Duodenal mucosa (tissue), 2 donors: ENCODE results near the gene APPBP2.
"Not testable (repeated sequence)": the region's sequence is repeated elsewhere in the genome, so short reads cannot be mapped to it uniquely, and the experiment has no call there.

ENCODE experiments used
- H3K27ac ChIP-seq: one replicate; pipeline ENCODE4 v1.7.0; 2013; ENCODE audit warnings: low read depth, low read length
- H3K27me3 ChIP-seq, 2 donors: one replicate each; pipeline ENCODE4 v1.7.0; 2013; ENCODE audit warnings: low read length in 2 of 2, control low read depth in 1 of 2; ENCODE audit not compliant: insufficient read depth in 2 of 2, control insufficient read depth in 1 of 2
- H3K36me3 ChIP-seq, 2 donors: one replicate each; pipeline ENCODE4 v1.7.0; 2013; ENCODE audit warnings: low read length in 2 of 2, control low read depth in 1 of 2; ENCODE audit not compliant: insufficient read depth in 2 of 2, control insufficient read depth in 1 of 2
- H3K4me1 ChIP-seq, 2 donors: one replicate each; pipeline ENCODE4 v1.7.0; 2013; ENCODE audit warnings: low read length in 2 of 2, control low read depth in 1 of 2; ENCODE audit not compliant: insufficient read depth in 2 of 2, control insufficient read depth in 1 of 2
- H3K4me3 ChIP-seq, 2 donors: one replicate each; pipeline ENCODE4 v1.7.0; 2013; ENCODE audit warnings: low read length in 2 of 2, low read depth in 1 of 2
- H3K9ac ChIP-seq, 2 donors: one replicate each; pipeline ENCODE4 v1.7.0; 2013; ENCODE audit warnings: low read length in 2 of 2, low read depth in 1 of 2
- H3K9me3 ChIP-seq, 2 donors: one replicate each; pipeline ENCODE4 v1.7.0; 2013; ENCODE audit warnings: low read length in 2 of 2, control low read depth in 1 of 2; ENCODE audit not compliant: control insufficient read depth in 1 of 2

The APPBP2 gene

DNA sequence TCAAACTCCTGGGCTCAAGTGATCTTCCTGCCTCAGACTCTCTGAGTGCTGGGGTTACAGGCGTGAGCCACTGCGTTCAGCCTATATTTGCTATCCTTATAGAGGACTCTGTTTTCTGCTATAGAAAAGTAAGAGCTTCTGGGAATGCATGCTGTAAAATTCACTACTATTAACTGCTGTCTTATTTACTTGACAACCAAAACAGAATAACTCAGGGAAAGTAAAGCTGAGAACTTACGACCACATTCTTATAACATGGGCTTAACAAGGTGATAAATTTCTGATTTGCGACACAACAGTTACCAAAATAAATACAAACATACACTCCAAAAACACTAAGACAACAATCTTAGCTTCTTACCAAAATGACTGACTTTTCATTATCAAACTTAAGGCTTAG, 23.9 kb downstream of the APPBP2 start:
- no peak overlapping the region for H3K27ac ChIP-seq
- H3K4me3 ChIP-seq, result no peak overlapping the region
- no peaks in the 10 kb centered on the region for H3K4me1 ChIP-seq
- no peaks in the 10 kb centered on the region for H3K9me3 ChIP-seq
- no peaks in the 10 kb centered on the region for H3K27me3 ChIP-seq
- peaks cover 7 to 24% of the 10 kb centered on the region in 2 donors for H3K36me3 ChIP-seq
- H3K9ac ChIP-seq, result no peak overlapping the region

DNA sequence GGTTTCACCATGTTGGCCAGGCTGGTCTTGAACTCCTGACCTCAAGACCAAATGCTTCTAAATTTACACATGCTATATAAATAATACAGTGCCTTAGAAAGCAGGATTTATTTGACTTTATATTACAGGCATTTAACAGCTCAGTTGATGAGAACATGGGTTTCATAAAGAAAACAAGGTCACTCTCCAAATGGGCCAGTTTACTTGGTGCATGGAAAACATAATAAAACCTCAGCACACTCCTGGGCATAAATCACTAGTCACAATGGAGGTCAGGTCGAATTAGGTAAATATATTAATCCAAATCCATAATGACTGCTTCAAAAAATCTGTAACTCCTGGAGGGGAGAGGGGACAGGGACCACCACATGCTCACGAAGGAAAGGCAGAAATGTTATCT, 24.5 kb downstream of the APPBP2 start:
- Histone ChIP-seq H3K9me3 (no peaks in the 10 kb centered on the region), H3K4me3 (no peak overlapping the region), H3K4me1 (no peaks in the 10 kb centered on the region), H3K27me3 (no peaks in the 10 kb centered on the region), H3K27ac (no peak overlapping the region), H3K9ac (no peak overlapping the region), H3K36me3 (peaks cover 7 to 24% of the 10 kb centered on the region in 2 donors)

DNA sequence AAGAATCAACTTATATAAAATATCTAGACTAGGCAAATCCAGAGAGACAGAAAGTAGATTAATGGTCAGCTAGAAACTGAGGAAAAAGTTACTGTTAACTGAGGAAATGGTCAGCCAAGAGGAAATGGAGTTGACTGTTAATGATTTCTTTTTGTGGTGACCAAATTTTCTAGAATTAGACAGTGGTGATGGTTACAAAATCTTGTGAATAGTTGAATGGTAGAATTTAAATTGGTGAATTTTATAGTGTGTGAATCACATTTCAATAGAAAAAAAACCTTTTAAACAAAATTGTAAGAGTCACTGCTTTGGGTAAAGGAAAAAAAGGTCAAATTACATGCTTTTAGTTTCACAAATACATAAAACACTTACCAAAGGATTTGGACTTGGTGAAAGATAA, 30.0 kb downstream of the APPBP2 start:
- peaks cover 21 to 47% of the 10 kb centered on the region in 2 donors for H3K36me3 ChIP-seq
- no peaks in the 10 kb centered on the region for H3K27me3 ChIP-seq
- H3K4me3 ChIP-seq, result no peak overlapping the region
- H3K9me3 ChIP-seq, result peaks cover 8 to 10% of the 10 kb centered on the region in 2 donors
- no peak overlapping the region for H3K9ac ChIP-seq
- no peaks in the 10 kb centered on the region for H3K4me1 ChIP-seq
- H3K27ac ChIP-seq, result no peak overlapping the region

DNA sequence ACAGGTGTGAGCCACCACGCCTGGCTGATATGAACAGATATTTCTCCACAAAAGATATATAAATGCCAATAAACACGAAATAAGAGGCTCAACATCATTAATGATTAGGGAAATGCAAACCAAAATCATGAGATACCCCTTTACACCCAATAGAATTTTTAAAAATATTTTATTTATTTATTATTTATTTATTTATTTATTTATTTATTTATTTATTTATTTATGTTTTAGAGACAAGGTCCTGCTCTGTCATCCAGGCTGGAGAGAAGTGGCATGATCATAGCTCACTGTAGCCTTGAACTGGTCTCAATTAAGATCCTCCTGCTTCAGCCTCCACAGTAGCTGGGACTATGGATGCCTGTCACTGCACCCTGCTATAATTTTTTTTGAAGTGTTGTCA, 30.8 kb downstream of the APPBP2 start:
- Histone ChIP-seq H3K27me3 (no peaks in the 10 kb centered on the region), H3K4me3 (no peak overlapping the region), H3K9me3 (peaks cover 8 to 15% of the 10 kb centered on the region in 2 donors), H3K4me1 (no peaks in the 10 kb centered on the region), H3K27ac (no peak overlapping the region), H3K9ac (no peak overlapping the region), H3K36me3 (peaks cover 23 to 55% of the 10 kb centered on the region in 2 donors)

DNA sequence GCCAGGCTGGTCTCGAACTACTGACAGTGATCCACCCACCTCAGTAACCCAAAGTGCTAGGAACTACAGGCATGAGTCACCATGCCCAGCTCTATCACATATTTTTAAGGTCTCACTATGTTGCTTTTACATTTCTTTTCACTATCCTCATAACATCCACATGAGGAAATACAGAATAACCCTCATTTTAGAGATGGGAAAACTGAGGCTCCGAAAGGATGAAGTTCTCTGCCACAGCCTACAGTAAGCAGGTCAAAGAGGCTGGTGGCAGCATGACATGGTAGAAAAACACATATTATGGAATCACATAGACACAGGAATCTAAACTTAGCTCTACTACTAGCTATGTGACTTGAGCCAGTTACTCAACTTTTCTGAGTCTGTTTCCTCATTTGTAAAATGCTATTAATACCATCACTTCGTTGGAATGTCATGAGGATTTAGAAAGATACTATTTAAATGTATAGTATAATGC, 32.2 kb downstream of the APPBP2 start:
- Histone ChIP-seq H3K9ac (no peak overlapping the region), H3K27ac (no peak overlapping the region)

DNA sequence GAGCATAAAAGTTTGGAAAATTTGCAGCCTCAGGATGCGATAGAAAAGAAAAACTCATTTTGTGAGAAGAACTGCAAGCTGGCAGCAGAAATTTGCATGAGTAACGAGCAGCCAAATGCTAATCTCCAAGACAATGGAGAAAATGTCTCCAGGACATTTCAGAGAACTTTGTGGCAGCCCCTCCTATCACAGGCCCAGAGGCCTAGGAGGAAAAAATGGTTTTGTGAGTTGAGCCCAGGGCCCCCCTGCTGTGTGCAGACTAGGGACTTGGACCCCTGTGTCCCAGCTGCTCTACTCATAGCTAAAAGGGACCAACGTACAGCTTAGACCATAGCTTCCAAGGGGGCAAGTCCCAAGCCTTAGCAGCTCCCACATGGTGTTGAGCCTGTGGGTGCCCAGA, 34.3 kb downstream of the APPBP2 start:
- peaks cover 19 to 47% of the 10 kb centered on the region in 2 donors for H3K36me3 ChIP-seq
- peaks cover 8 to 16% of the 10 kb centered on the region in 2 donors for H3K9me3 ChIP-seq
- H3K27ac ChIP-seq, result no peak overlapping the region
- H3K4me1 ChIP-seq, result no peaks in the 10 kb centered on the region
- no peak overlapping the region for H3K9ac ChIP-seq
- H3K27me3 ChIP-seq, result no peaks in the 10 kb centered on the region
- no peak overlapping the region for H3K4me3 ChIP-seq

More for the DNA sequence above, 32.2 kb downstream of the APPBP2 start:
- H3K4me1 ChIP-seq, result no peaks in the 10 kb centered on the region
- H3K36me3 ChIP-seq, result peaks cover 19 to 50% of the 10 kb centered on the region in 2 donors
- H3K9me3 ChIP-seq, result peaks cover 8 to 16% of the 10 kb centered on the region in 2 donors
- H3K27me3 ChIP-seq, result no peaks in the 10 kb centered on the region
- no peak overlapping the region for H3K4me3 ChIP-seq

DNA sequence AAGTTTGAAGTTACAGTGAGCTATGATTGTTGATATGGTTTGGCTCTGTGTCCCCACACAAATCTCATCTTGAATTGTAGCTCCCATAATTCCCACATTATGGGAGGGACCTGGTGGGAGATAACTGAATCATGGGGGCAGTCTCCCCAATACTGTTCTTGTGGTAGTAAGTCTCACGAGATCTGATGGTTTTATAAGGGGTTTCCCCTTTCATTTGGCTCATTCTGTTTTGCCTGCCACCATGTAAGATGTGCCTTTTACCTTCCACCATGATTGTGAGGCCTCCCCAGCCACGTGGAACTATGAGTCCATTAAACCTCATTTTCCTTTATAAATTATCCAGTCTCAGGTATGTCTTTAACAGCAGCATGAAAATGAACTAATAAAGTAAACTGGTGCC, 35.4 kb downstream of the APPBP2 start:
- Histone ChIP-seq H3K9me3 (peaks cover 8 to 16% of the 10 kb centered on the region in 2 donors), H3K36me3 (peaks cover 19 to 47% of the 10 kb centered on the region in 2 donors)
- not testable (repeated sequence) for H3K27me3 ChIP-seq, H3K27ac ChIP-seq, H3K4me3 ChIP-seq, H3K4me1 ChIP-seq, H3K9ac ChIP-seq

DNA sequence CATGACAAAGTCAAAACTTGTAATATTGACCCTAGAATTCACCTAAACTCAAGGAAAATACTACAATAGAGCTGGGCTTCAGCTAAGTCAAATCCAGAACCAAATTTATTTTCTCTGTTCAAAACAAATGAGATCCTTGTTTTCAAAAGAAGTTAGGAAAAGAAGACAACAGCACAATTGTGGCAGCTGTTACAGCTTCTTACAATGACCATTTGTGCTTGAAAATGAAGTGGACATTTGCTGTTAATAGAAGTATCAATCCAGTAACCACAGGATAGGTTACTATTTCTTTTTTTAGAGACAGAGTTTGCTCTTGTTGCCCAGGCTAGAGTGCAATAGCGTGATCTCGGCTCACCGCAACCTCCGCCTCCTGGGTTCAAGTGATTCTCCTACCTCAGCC, 44.4 kb downstream of the APPBP2 start:
- H3K27me3 ChIP-seq, result no peaks in the 10 kb centered on the region
- H3K36me3 ChIP-seq, result no peaks in the 10 kb centered on the region
- no peak overlapping the region for H3K9ac ChIP-seq
- no peaks in the 10 kb centered on the region for H3K4me1 ChIP-seq
- no peak overlapping the region for H3K4me3 ChIP-seq
- H3K9me3 ChIP-seq, result no peaks in the 10 kb centered on the region
- H3K27ac ChIP-seq, result no peak overlapping the region

DNA sequence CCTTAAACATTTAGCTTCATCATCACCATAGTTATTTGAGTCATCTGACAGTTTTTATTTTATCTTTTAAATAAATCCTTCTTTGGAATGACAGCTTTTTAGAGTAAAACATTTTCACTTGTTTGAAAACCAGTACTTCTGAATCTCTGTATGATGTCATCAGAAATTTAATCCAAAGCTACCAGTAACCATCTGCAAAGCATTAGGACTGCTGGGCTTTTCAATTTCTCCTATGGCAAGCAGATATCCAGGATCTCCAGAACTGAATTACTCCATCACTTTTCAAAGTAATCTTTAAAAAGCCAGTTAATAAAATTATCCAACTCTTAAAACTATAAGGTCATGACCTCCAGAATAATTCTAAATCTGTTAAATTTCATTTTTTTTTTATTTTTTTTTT, 52.3 kb downstream of the APPBP2 start:
- peaks cover 0 to 8% of the 10 kb centered on the region in 2 donors for H3K36me3 ChIP-seq
- H3K27ac ChIP-seq, result no peak overlapping the region
- H3K9ac ChIP-seq, result no peak overlapping the region
- no peaks in the 10 kb centered on the region for H3K27me3 ChIP-seq
- H3K4me3 ChIP-seq, result no peak overlapping the region
- H3K9me3 ChIP-seq, result no peaks in the 10 kb centered on the region
- H3K4me1 ChIP-seq, result peaks cover 0 to 4% of the 10 kb centered on the region in 2 donors

DNA sequence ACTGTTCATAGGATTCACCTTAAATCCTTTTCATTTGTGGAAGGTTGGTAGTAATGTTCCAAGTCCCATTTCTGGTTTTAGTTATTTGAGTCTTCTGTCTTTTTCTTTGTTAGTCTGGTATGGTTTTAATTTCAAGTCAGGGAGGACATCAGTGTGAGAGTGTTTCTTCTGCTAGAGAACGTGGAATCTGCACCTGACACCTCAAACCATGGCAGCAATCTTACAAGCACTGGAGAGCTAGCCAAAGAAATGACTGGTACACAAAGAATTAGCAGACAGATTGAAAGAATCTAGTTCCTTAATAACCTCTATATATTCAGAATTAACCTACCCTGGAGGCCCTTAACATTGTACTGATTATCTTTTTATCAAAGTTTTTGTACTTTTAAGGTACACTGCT, 53.6 kb downstream of the APPBP2 start:
- H3K36me3 ChIP-seq, result peaks cover 0 to 14% of the 10 kb centered on the region in 2 donors
- H3K4me1 ChIP-seq, result peaks cover 0 to 4% of the 10 kb centered on the region in 2 donors
- no peak overlapping the region for H3K27ac ChIP-seq
- H3K27me3 ChIP-seq, result no peaks in the 10 kb centered on the region
- H3K9me3 ChIP-seq, result no peaks in the 10 kb centered on the region
- H3K4me3 ChIP-seq, result no peak overlapping the region
- H3K9ac ChIP-seq, result no peak overlapping the region

GRCh38 chr17:60471451-60471850, 54.6 kb downstream of the APPBP2 start:
- Histone ChIP-seq H3K4me3 (no peak overlapping the region), H3K9ac (no peak overlapping the region), H3K4me1 (peaks cover 0 to 4% of the 10 kb centered on the region in 2 donors), H3K27me3 (no peaks in the 10 kb centered on the region), H3K36me3 (peaks cover 0 to 16% of the 10 kb centered on the region in 2 donors), H3K9me3 (no peaks in the 10 kb centered on the region), H3K27ac (no peak overlapping the region)
